ENCODE results near the gene STRBP.
A peak's percentile ranks its signal among the peaks of the same experiment; 100 is the strongest.
"Not testable (repeated sequence)": the region's sequence is repeated elsewhere in the genome, so short reads cannot be mapped to it uniquely, and the experiment has no call there.

The STRBP gene

GRCh38 chr9:123191680-123192079 is 76.7 kb downstream of the STRBP start:
- no peak for DNase-seq (ENCODE audit: low read depth)

GRCh38 chr9:123191260-123191659 is 77.1 kb downstream of the STRBP start:
- no peak for DNase-seq (ENCODE audit: low read depth)

- no peak for DNase-seq (ENCODE audit: low read depth)
Observed at GRCh38 chr9:123187131-123187530, 81.3 kb downstream of the STRBP start.

- not testable (repeated sequence) for DNase-seq (ENCODE audit: low read depth)
Observed at GRCh38 chr9:123186029-123186428, 82.4 kb downstream of the STRBP start.

GRCh38 chr9:123176949-123177348 is 91.4 kb downstream of the STRBP start:
- no peak for DNase-seq (ENCODE audit: low read depth)

GRCh38 chr9:123175854-123176629 is 92.3 kb downstream of the STRBP start:
- peak; percentile 60 for DNase-seq (ENCODE audit: low read depth)

- no peak for DNase-seq (ENCODE audit: low read depth)
Observed at GRCh38 chr9:123174887-123175518, 93.4 kb downstream of the STRBP start.

- DNase-seq (ENCODE audit: low read depth): no peak
Observed at GRCh38 chr9:123174079-123174478, 94.3 kb downstream of the STRBP start.

GRCh38 chr9:123169926-123170325 is 98.5 kb downstream of the STRBP start:
- no peak for DNase-seq (ENCODE audit: low read depth)

GRCh38 chr9:123168586-123168985 is 99.8 kb downstream of the STRBP start:
- DNase-seq (ENCODE audit: low read depth): no peak

GRCh38 chr9:123167474-123167873 is 100.9 kb downstream of the STRBP start:
- DNase-seq (ENCODE audit: low read depth): no peak

GRCh38 chr9:123165813-123166212 is 102.6 kb downstream of the STRBP start:
- DNase-seq (ENCODE audit: low read depth): no peak

GRCh38 chr9:123164285-123164684 is 104.1 kb downstream of the STRBP start:
- no peak for DNase-seq (ENCODE audit: low read depth)

GRCh38 chr9:123162791-123163345 is 105.5 kb downstream of the STRBP start:
- DNase-seq (ENCODE audit: low read depth): peak; percentile 22

- DNase-seq (ENCODE audit: low read depth): no peak
Observed at GRCh38 chr9:123162360-123162759, 106.0 kb downstream of the STRBP start.

- no peak for DNase-seq (ENCODE audit: low read depth)
Observed at GRCh38 chr9:123157221-123157620, 111.2 kb downstream of the STRBP start.

GRCh38 chr9:123150708-123151503 is 117.5 kb downstream of the STRBP start:
- DNase-seq (ENCODE audit: low read depth): peak; percentile 5

- no peak for DNase-seq (ENCODE audit: low read depth)
Observed at GRCh38 chr9:123149067-123149466, 119.3 kb downstream of the STRBP start.

GRCh38 chr9:123138163-123138562 is 130.2 kb downstream of the STRBP start:
- DNase-seq (ENCODE audit: low read depth): no peak

- DNase-seq (ENCODE audit: low read depth): no peak
Observed at GRCh38 chr9:123135430-123135829, 133.0 kb downstream of the STRBP start.

- DNase-seq (ENCODE audit: low read depth): no peak
Observed at GRCh38 chr9:123132696-123133095, 135.7 kb downstream of the STRBP start.

GRCh38 chr9:123131993-123132392 is 136.4 kb downstream of the STRBP start:
- no peak for DNase-seq (ENCODE audit: low read depth)

- DNase-seq (ENCODE audit: low read depth): peak; percentile 59
Observed at GRCh38 chr9:123131258-123131657, 137.1 kb downstream of the STRBP start.
